ENCODE results near the gene LRRTM1. TPM values are rescaled to one million over a fixed set of nuclear protein-coding genes. Genes with fewer than 3 reads are reported as not detected.

LRRTM1 gene
- total RNA-seq, 1 experiment from 2014 or later: not detected

GRCh38 chr2:80255918-80256781 lies 48.4 kb downstream of the LRRTM1 start:
- Mint-ChIP-seq H3K4me3 (ENCODE audit: low read depth, unreplicated experiment) (no peak overlapping the region), H3K27ac (ENCODE audit: unreplicated experiment) (no peak overlapping the region), H3K4me1 (ENCODE audit: low read depth, unreplicated experiment) (no peaks in the 10 kb centered on the region), H3K9me3 (ENCODE audit: low read depth, unreplicated experiment) (peaks cover 6% of the 10 kb centered on the region), H3K36me3 (ENCODE audit: insufficient read depth, unreplicated experiment) (no peaks in the 10 kb centered on the region), H3K27me3 (ENCODE audit: unreplicated experiment) (no peaks in the 10 kb centered on the region)
- CTCF ChIA-PET: no interaction called here
- no peak for TF ChIP-seq CTCF (IDR thresholded peaks at IDR 0.05; ENCODE audit: unreplicated experiment)
- no TSS peak for BruUV-seq (replicated peaks)
- intact Hi-C loops (cut with micrococcal nuclease; ENCODE audit: unreplicated experiment): no loop called here
- no peak for DNase-seq

GRCh38 chr2:80252294-80252986 lies 52.1 kb downstream of the LRRTM1 start:
- H3K27me3 Mint-ChIP-seq (ENCODE audit: unreplicated experiment): no peaks in the 10 kb centered on the region
- intact Hi-C loops (cut with micrococcal nuclease; ENCODE audit: unreplicated experiment): no loop called here
- H3K9me3 Mint-ChIP-seq (ENCODE audit: low read depth, unreplicated experiment): peaks cover 13% of the 10 kb centered on the region
- no peak for TF ChIP-seq CTCF (IDR thresholded peaks at IDR 0.05; ENCODE audit: unreplicated experiment)
- DNase-seq: no peak
- no peaks in the 10 kb centered on the region for H3K36me3 Mint-ChIP-seq (ENCODE audit: insufficient read depth, unreplicated experiment)
- BruUV-seq (replicated peaks): no TSS peak
- no peak overlapping the region for H3K27ac Mint-ChIP-seq (ENCODE audit: unreplicated experiment)
- no peak overlapping the region for H3K4me3 Mint-ChIP-seq (ENCODE audit: low read depth, unreplicated experiment)
- CTCF ChIA-PET: no interaction called here
- H3K4me1 Mint-ChIP-seq (ENCODE audit: low read depth, unreplicated experiment): no peaks in the 10 kb centered on the region

Measured in Calu3 (cell line).